ENCODE measurements around the gene MPRIP.

DNA sequence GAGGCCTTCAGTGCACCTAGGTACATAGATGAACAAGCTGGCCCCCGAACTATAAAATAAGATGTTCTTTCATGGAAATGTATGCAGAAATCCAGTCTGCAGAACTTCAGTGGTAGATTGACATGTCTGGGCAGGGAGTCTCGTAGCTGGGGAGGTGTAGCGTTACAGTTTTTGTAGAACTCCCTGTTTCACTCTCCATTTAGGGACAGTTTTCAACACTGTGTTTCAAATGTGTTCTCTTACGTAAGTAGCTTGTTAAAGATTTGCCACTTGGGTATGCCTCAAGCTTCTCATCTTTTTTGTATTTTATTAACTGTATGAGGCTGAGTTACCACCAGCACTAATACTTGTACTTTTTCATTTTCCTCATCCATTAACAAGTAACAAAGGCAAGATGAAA is 117.3 kb downstream of the MPRIP start:
- TF ChIP-seq, protein P1, sequence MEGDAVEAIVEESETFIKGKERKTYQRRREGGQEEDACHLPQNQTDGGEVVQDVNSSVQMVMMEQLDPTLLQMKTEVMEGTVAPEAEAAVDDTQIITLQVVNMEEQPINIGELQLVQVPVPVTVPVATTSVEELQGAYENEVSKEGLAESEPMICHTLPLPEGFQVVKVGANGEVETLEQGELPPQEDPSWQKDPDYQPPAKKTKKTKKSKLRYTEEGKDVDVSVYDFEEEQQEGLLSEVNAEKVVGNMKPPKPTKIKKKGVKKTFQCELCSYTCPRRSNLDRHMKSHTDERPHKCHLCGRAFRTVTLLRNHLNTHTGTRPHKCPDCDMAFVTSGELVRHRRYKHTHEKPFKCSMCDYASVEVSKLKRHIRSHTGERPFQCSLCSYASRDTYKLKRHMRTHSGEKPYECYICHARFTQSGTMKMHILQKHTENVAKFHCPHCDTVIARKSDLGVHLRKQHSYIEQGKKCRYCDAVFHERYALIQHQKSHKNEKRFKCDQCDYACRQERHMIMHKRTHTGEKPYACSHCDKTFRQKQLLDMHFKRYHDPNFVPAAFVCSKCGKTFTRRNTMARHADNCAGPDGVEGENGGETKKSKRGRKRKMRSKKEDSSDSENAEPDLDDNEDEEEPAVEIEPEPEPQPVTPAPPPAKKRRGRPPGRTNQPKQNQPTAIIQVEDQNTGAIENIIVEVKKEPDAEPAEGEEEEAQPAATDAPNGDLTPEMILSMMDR (IDR thresholded peaks at IDR 0.05), result no peak
- no peak for TF ChIP-seq POLR2A (IDR thresholded peaks at IDR 0.05)
